Thyroid gland (tissue), 4 donors: Measurements from ENCODE around the gene ZBED2. TPM values are rescaled to one million over a fixed set of nuclear protein-coding genes. Genes with fewer than 3 reads are reported as not detected.

Experiments
- DNase-seq, 2 donors: peaks; one replicate each; pipeline ENCODE4 v3.0.0-alpha.2; 2019
- H3K27ac ChIP-seq, 3 donors: fragments of 200-600 bp; sonication (generic); 1 replicate in 2 of 3; 2 replicates in 1 of 3; pipeline ENCODE4 v1.5.1; 2016 to 2019; ENCODE audit warnings: mild to moderate bottlenecking in 1 of 3, moderate library complexity in 1 of 3
- H3K27me3 ChIP-seq: fragments of 200-600 bp; sonication (generic); one replicate; pipeline ENCODE4 v1.5.1; 2019
- H3K36me3 ChIP-seq, 2 donors: fragments of 200-600 bp; sonication (generic); one replicate each; pipeline ENCODE4 v1.5.1; 2016 to 2019
- H3K4me1 ChIP-seq, 2 donors: fragments of 200-600 bp; sonication (generic); one replicate each; pipeline ENCODE4 v1.5.1; 2017 to 2019
- H3K4me3 ChIP-seq, 3 donors: fragments of 200-600 bp; sonication (generic); replicated peaks in 1 of 3; 1 replicate in 2 of 3; 2 replicates in 1 of 3; pipeline ENCODE4 v1.5.1; 2016; ENCODE audit warnings: mild to moderate bottlenecking in 1 of 3
- H3K9me3 ChIP-seq: fragments of 200-600 bp; sonication (generic); one replicate; pipeline ENCODE4 v1.5.1; 2017
- POLR2A ChIP-seq, 2 donors: fragments of 450-650 bp; IDR thresholded peaks; one replicate each; pipeline ENCODE4 v1.6.1; 2017; ENCODE audit warnings: antibody characterized with exemption in 2 of 2, mild to moderate bottlenecking in 2 of 2, moderate library complexity in 1 of 2
- WGBS, 2 donors: methylation state at CpG; one replicate each; pipeline ENCODE4 v1.1.5; 2017; 5-methylcytosine and 5-hydroxymethylcytosine counted together
- intact Hi-C: fragments of 100-400 bp; cut with DNase I; formaldehyde crosslinking; loops from one replicate; pipeline ENCODE4 v1.15.1; 2023
- total RNA-seq, 4 donors: library from RNA; depleted of rRNA; stranded (reverse); fragments of >200 nt; gene quantifications; one replicate each; pipeline ENCODE4 v1.2.3, GENCODE V29; 2016
- TF ChIP-seq, protein P1 (sequence below), 6 experiments: fragments of 200-600 bp in 3 of 6; fragments of 450-650 bp in 3 of 6; sonication (generic) in 3 of 6; IDR thresholded peaks; one replicate each; pipeline ENCODE4 v1.5.1; 2016 to 2019; ENCODE audit warnings: antibody characterized with exemption in 6 of 6, mild to moderate bottlenecking in 2 of 6, inconsistent platforms in 1 of 6, moderate library complexity in 1 of 6

ZBED2 gene
- total RNA-seq, 4 donors from 2014 or later: 31.1 to 163 (median 88.9) TPM

DNA sequence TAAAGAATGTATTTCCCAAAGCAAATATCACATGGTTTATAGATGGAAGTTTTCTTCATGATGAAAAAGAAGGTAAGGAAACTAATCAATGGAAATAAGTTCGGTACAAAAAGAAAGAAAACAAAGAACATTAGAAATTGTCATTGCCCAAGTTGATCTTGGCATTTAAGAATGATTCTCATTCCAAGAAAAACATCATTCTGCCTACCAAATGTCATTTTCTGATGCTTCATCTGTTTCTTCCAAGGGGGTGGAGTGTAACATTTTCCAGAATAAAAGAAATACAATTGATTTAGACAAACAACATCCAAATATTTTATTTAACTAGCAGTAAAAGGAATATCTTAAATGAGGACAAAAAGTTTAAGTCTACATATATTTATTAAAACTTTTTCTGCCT lies 3.0 kb upstream of the ZBED2 start:
- Histone ChIP-seq H3K4me3 (no peak overlapping the region), H3K27me3 (no peaks in the 10 kb centered on the region), H3K9me3 (no peaks in the 10 kb centered on the region), H3K27ac (peak overlapping the region in 1 of 3 donors; percentile 11), H3K36me3 (no peaks in the 10 kb centered on the region), H3K4me1 (peaks cover 21 to 34% of the 10 kb centered on the region in 2 donors)
- 8 to 19% methylated on average over 1 of the region's 1 CpG for WGBS, 2 donors
- DNase-seq: no peak
- TF ChIP-seq, protein P1, sequence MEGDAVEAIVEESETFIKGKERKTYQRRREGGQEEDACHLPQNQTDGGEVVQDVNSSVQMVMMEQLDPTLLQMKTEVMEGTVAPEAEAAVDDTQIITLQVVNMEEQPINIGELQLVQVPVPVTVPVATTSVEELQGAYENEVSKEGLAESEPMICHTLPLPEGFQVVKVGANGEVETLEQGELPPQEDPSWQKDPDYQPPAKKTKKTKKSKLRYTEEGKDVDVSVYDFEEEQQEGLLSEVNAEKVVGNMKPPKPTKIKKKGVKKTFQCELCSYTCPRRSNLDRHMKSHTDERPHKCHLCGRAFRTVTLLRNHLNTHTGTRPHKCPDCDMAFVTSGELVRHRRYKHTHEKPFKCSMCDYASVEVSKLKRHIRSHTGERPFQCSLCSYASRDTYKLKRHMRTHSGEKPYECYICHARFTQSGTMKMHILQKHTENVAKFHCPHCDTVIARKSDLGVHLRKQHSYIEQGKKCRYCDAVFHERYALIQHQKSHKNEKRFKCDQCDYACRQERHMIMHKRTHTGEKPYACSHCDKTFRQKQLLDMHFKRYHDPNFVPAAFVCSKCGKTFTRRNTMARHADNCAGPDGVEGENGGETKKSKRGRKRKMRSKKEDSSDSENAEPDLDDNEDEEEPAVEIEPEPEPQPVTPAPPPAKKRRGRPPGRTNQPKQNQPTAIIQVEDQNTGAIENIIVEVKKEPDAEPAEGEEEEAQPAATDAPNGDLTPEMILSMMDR (IDR thresholded peaks at IDR 0.05): no peak
- no peak for TF ChIP-seq POLR2A (IDR thresholded peaks at IDR 0.05)
- intact Hi-C loops: no loop called here

DNA sequence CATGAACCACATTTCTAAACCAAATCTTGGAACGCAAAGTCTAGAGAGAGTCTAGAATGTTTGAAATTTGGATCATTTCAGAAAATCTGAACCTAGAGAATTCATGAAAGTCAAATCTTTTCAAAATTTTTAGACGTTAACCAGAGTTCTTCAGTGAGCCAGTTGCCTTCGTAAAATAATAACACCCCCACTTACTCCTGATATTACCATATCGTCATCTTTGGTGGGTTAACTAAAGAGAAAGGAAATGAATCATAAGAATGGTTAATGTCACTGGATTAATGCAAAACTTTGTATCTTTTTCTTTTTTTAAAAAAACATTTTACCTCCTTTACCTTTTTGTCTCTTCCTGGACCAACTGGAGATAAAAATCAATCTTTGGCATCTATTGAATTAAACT lies 1.2 kb upstream of the ZBED2 start:
- intact Hi-C loops: no loop called here
- no peaks in the 10 kb centered on the region for H3K36me3 ChIP-seq
- WGBS, 2 donors: 88% methylated on average over 4 of the region's 4 CpGs
- H3K27ac ChIP-seq: peak overlapping the region in 1 of 3 donors; percentile 97
- TF ChIP-seq POLR2A (IDR thresholded peaks at IDR 0.05): no peak
- TF ChIP-seq, protein P1 (IDR thresholded peaks at IDR 0.05): no peak
- H3K27me3 ChIP-seq: no peaks in the 10 kb centered on the region
- H3K4me1 ChIP-seq: peaks cover 21 to 34% of the 10 kb centered on the region in 2 donors
- no peak overlapping the region for H3K4me3 ChIP-seq
- no peaks in the 10 kb centered on the region for H3K9me3 ChIP-seq
- DNase-seq: no peak

GRCh38 chr3:111594781-111595180 lies 365 bp downstream of the ZBED2 start:
- intact Hi-C loops: no loop called here
- no peak for DNase-seq
- no peaks in the 10 kb centered on the region for H3K27me3 ChIP-seq
- H3K9me3 ChIP-seq: no peaks in the 10 kb centered on the region
- peak overlapping the region; percentile 63 to 97 (median 97) for H3K27ac ChIP-seq
- peaks cover 32 to 47% of the 10 kb centered on the region in 2 donors for H3K4me1 ChIP-seq
- WGBS, 2 donors: 0% methylated on average over 1 of the region's 1 CpG
- TF ChIP-seq POLR2A (IDR thresholded peaks at IDR 0.05): no peak
- TF ChIP-seq, protein P1 (IDR thresholded peaks at IDR 0.05): no peak
- H3K4me3 ChIP-seq: peak overlapping the region in 2 of 3 donors; percentile 9 to 30
- H3K36me3 ChIP-seq: no peaks in the 10 kb centered on the region

- TF ChIP-seq, protein P1 (IDR thresholded peaks at IDR 0.05): no peak
- TF ChIP-seq POLR2A (IDR thresholded peaks at IDR 0.05): peak in 1 of 2 donors; percentile 44
- H3K9me3 ChIP-seq: no peaks in the 10 kb centered on the region
- H3K4me1 ChIP-seq: peaks cover 36 to 48% of the 10 kb centered on the region in 2 donors
- H3K27me3 ChIP-seq: no peaks in the 10 kb centered on the region
- WGBS, 2 donors: 48% methylated on average over 2 of the region's 2 CpGs
- H3K4me3 ChIP-seq: peak overlapping the region in 1 of 3 donors; percentile 46
- H3K36me3 ChIP-seq: no peaks in the 10 kb centered on the region
- intact Hi-C loops: no loop called here
- H3K27ac ChIP-seq: peak overlapping the region; percentile 96 to 97 (median 97)
- DNase-seq: peak; percentile 68 to 69
Observed at GRCh38 chr3:111594205-111594604, 941 bp downstream of the ZBED2 start.

DNA sequence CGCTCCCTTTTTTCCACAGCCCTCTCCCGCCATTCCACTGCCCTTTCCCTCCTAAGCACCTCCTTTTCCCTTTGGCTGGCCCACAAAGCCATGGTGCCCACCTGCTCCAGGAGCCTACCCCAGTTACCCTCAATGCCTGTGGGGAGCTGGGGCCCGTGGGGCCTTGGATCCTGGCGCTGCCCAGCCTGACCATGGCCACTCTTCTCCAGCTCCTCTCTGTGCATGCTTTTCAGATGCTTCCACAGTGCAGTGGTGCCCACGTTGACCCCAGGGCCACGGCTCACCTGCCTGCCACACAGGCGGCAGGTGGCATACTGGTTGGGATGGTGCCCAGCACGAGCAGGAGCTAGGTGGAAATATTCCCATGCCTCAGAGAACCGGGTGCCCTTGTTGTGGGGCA lies 1.5 kb downstream of the ZBED2 start:
- Histone ChIP-seq H3K4me3 (peak overlapping the region in 2 of 3 donors; percentile 10 to 46), H3K9me3 (no peaks in the 10 kb centered on the region), H3K27me3 (no peaks in the 10 kb centered on the region), H3K36me3 (no peaks in the 10 kb centered on the region), H3K27ac (peak overlapping the region; percentile 96 to 97 (median 97)), H3K4me1 (peaks cover 35 to 45% of the 10 kb centered on the region in 2 donors)
- 62 to 87% methylated on average over 8 to 9 of the region's 9 CpGs for WGBS, 2 donors
- no peak for TF ChIP-seq POLR2A (IDR thresholded peaks at IDR 0.05)
- TF ChIP-seq, protein P1 (IDR thresholded peaks at IDR 0.05): no peak
- no peak for DNase-seq
- intact Hi-C loops: no loop called here
